IMR-90 (cell line): ENCODE results near the gene GNG5. TPM values are rescaled to one million over a fixed set of nuclear protein-coding genes. Genes with fewer than 3 reads are reported as not detected.
A peak's percentile ranks its signal among the peaks of the same experiment; 100 is the strongest.

Experiments
- ATAC-seq: fragments of 200-7000 bp; cut with Tn5 transposase; 2 replicates; pipeline ENCODE4 v1.9.1; 2020; ENCODE audit warnings: low read depth, mild to moderate bottlenecking, moderate library complexity
- BruUV-seq: library from RNA; stranded (reverse); fragments of 400-500 nt; replicated peaks from 2 replicates; lab custom pipeline; 2021; lab: Mats Ljungman, UMichigan
- CTCF ChIA-PET: fragments of 300-600 bp; formaldehyde crosslinking; extraction: SDS; loops from one replicate; lab custom pipeline; 2021; ENCODE audit warnings: antibody characterized with exemption; lab: Yijun Ruan, JAX
- POLR2A ChIA-PET: fragments of 300-600 bp; sonication (Branson Sonifier 250); formaldehyde crosslinking; loops from one replicate; lab custom pipeline; 2022; ENCODE audit warnings: antibody characterized with exemption; ENCODE audit not compliant: unreplicated experiment; lab: Charles Lee
- DNase-seq: peaks from one replicate; pipeline ENCODE4 v3.0.0; 2013
- H2AFZ ChIP-seq: replicated peaks from 2 replicates; pipeline ENCODE3; 2013; ENCODE audit warnings: low read length, mild to moderate bottlenecking; ENCODE audit not compliant: poor library complexity
- H2AK5ac ChIP-seq: 2 replicates; pipeline ENCODE4 v1.6.1; 2013; ENCODE audit warnings: low read depth, low read length, inconsistent platforms
- H2AK9ac ChIP-seq: replicated peaks from 2 replicates; pipeline ENCODE3; 2013; ENCODE audit warnings: mild to moderate bottlenecking, low read depth, low read length, moderate library complexity; ENCODE audit not compliant: poor library complexity
- H2BK120ac ChIP-seq: 2 replicates; pipeline ENCODE4 v1.6.1; 2013; ENCODE audit warnings: low read depth, low read length, inconsistent platforms
- H2BK15ac ChIP-seq: 3 replicates; pipeline ENCODE4 v1.6.1; 2013; ENCODE audit warnings: low read depth, low read length, inconsistent platforms
- H2BK20ac ChIP-seq: 2 replicates; pipeline ENCODE4 v1.6.1; 2013; ENCODE audit warnings: low read depth, mild to moderate bottlenecking, inconsistent platforms, low read length, moderate library complexity
- H2BK5ac ChIP-seq: 2 replicates; pipeline ENCODE4 v1.6.1; 2013; ENCODE audit warnings: mild to moderate bottlenecking, low read depth, low read length, inconsistent platforms; ENCODE audit not compliant: poor library complexity, severe bottlenecking
- H3K14ac ChIP-seq: replicated peaks from 2 replicates; pipeline ENCODE4 v1.6.1; 2013; ENCODE audit warnings: low read depth, low read length, inconsistent platforms
- H3K18ac ChIP-seq: 2 replicates; pipeline ENCODE4 v1.6.1; 2013; ENCODE audit warnings: low read depth, low read length, control low read depth
- H3K23ac ChIP-seq: 2 replicates; pipeline ENCODE4 v1.6.1; 2013; ENCODE audit warnings: low read depth, low read length, inconsistent platforms
- H3K27ac ChIP-seq: 2 replicates; pipeline ENCODE4 v1.5.1; 2013; ENCODE audit warnings: mild to moderate bottlenecking, control low read depth, low read length; ENCODE audit not compliant: insufficient read depth
- H3K27me3 ChIP-seq: 2 replicates; pipeline ENCODE4 v1.6.1; 2013; ENCODE audit warnings: low read length; ENCODE audit not compliant: control insufficient read depth, insufficient read depth
- H3K36me3 ChIP-seq: 2 replicates; pipeline ENCODE4 v1.6.1; 2013; ENCODE audit warnings: low read length, mixed read lengths; ENCODE audit not compliant: control insufficient read depth, insufficient read depth
- H3K4ac ChIP-seq: 2 replicates; pipeline ENCODE4 v1.6.1; 2013; ENCODE audit warnings: low read depth, low read length, inconsistent platforms
- H3K4me1 ChIP-seq: 2 replicates; pipeline ENCODE4 v1.6.1; 2013; ENCODE audit warnings: low read length, mixed read lengths; ENCODE audit not compliant: control insufficient read depth, insufficient read depth
- H3K4me2 ChIP-seq: 2 replicates; pipeline ENCODE4 v1.6.1; 2013; ENCODE audit warnings: low read depth, mild to moderate bottlenecking, control low read depth, low read length, moderate library complexity
- H3K4me3 ChIP-seq: 2 replicates; pipeline ENCODE4 v1.5.1; 2013; ENCODE audit warnings: low read depth, mild to moderate bottlenecking, control low read depth, low read length, moderate library complexity; ENCODE audit not compliant: insufficient read depth
- H3K56ac ChIP-seq: 2 replicates; pipeline ENCODE4 v1.6.1; 2013; ENCODE audit warnings: low read length, inconsistent platforms; ENCODE audit not compliant: insufficient read depth; ENCODE audit errors: extremely low read depth
- H3K79me1 ChIP-seq, 2 experiments: 2 replicates each; pipeline ENCODE4 v1.6.1; 2013; ENCODE audit warnings: low read length in 2 of 2, inconsistent platforms in 1 of 2, low read depth in 1 of 2
- H3K9ac ChIP-seq: 2 replicates; pipeline ENCODE4 v1.6.1; 2013; ENCODE audit warnings: low read depth, low read length, control low read depth
- H3K9me1 ChIP-seq: 2 replicates; pipeline ENCODE4 v1.6.1; 2013; ENCODE audit warnings: low read length, inconsistent platforms; ENCODE audit not compliant: insufficient read depth
- H3K9me3 ChIP-seq: 2 replicates; pipeline ENCODE4 v1.6.1; 2013; ENCODE audit warnings: low read length; ENCODE audit not compliant: control insufficient read depth, insufficient read depth
- H4K20me1 ChIP-seq: 2 replicates; pipeline ENCODE4 v1.6.1; 2013; ENCODE audit warnings: low read length, inconsistent platforms; ENCODE audit not compliant: insufficient read depth
- H4K5ac ChIP-seq: 2 replicates; pipeline ENCODE4 v1.6.1; 2013; ENCODE audit warnings: mild to moderate bottlenecking, low read depth, low read length, control low read depth
- H4K8ac ChIP-seq, 2 experiments: 2 replicates each; pipeline ENCODE4 v1.6.1; 2013; ENCODE audit warnings: low read depth in 2 of 2, low read length in 2 of 2, control low read depth in 1 of 2, inconsistent platforms in 1 of 2
- H4K91ac ChIP-seq: 2 replicates; pipeline ENCODE4 v1.6.1; 2013; ENCODE audit warnings: low read depth, low read length, inconsistent platforms; ENCODE audit not compliant: insufficient read depth
- CEBPB ChIP-seq: IDR thresholded peaks from 2 replicates; pipeline ENCODE4 v1.6.1; 2012; ENCODE audit warnings: low read depth, low read length, improper control_type of control experiment
- POLR2A ChIP-seq: IDR thresholded peaks from 2 replicates; pipeline ENCODE4 v1.6.1; 2012; ENCODE audit warnings: mild to moderate bottlenecking, low read depth, low read length
- RAD21 ChIP-seq: IDR thresholded peaks from 2 replicates; pipeline ENCODE4 v1.6.1; 2012; ENCODE audit warnings: low read length, improper control_type of control experiment
- SMC3 ChIP-seq: fragments of 150-350 bp; IDR thresholded peaks from 2 replicates; pipeline ENCODE4 v1.6.1; 2016; ENCODE audit warnings: low read depth, mild to moderate bottlenecking, antibody characterized with exemption, low read length, moderate library complexity
- WGBS, 2 experiments: methylation state at CpG; one replicate each; pipeline versions ENCODE4 v1.1.5 to v1.1.7; 2013; ENCODE audit warnings: missing lambda C conversion rate in 2 of 2; ENCODE audit not compliant: insufficient read length in 1 of 2; ENCODE audit errors: extremely low coverage in 2 of 2; 5-methylcytosine and 5-hydroxymethylcytosine counted together
- dilution Hi-C: fragments of 300-500 bp; cut with HindIII; formaldehyde crosslinking; loops from one replicate; pipeline ENCODE4 v1.14.3; 2018; ENCODE audit warnings: low sequenced_read_pairs; ENCODE audit not compliant: unreplicated experiment
- in situ Hi-C: fragments of 300-500 bp; cut with MboI; formaldehyde crosslinking; loops from 3 replicates; pipeline ENCODE4 v1.14.3; 2019; ENCODE audit warnings: low sequenced_read_pairs, inconsistent platforms, mixed read lengths
- intact Hi-C: fragments of 100-400 bp; cut with micrococcal nuclease; formaldehyde crosslinking; loops from 2 replicates; pipeline ENCODE4 v1.10.0; 2022
- polyA plus RNA-seq, 3 experiments: library from polyadenylated mRNA; depleted of rRNA; stranded (reverse); fragments of >200 nt; gene quantifications; 2 replicates each; pipeline ENCODE4 v1.2.3, GENCODE V29; 2012; ENCODE audit warnings: low replicate concordance in 1 of 3
- total RNA-seq: library from RNA; depleted of rRNA; stranded (reverse); fragments of >200 nt; gene quantifications from 2 replicates; pipeline ENCODE4 v1.2.3, GENCODE V29; 2012
- TF ChIP-seq, protein P1 (sequence below): conservative IDR thresholded peaks from 2 replicates; pipeline ENCODE4 v1.5.1; 2012; ENCODE audit warnings: mild to moderate bottlenecking, low read depth, low read length, improper control_type of control experiment

GNG5 gene
- total and polyA plus RNA-seq, 2 of the 4 experiments (the other 2 are of a cell fraction), result 36.4 to 128 TPM

DNA sequence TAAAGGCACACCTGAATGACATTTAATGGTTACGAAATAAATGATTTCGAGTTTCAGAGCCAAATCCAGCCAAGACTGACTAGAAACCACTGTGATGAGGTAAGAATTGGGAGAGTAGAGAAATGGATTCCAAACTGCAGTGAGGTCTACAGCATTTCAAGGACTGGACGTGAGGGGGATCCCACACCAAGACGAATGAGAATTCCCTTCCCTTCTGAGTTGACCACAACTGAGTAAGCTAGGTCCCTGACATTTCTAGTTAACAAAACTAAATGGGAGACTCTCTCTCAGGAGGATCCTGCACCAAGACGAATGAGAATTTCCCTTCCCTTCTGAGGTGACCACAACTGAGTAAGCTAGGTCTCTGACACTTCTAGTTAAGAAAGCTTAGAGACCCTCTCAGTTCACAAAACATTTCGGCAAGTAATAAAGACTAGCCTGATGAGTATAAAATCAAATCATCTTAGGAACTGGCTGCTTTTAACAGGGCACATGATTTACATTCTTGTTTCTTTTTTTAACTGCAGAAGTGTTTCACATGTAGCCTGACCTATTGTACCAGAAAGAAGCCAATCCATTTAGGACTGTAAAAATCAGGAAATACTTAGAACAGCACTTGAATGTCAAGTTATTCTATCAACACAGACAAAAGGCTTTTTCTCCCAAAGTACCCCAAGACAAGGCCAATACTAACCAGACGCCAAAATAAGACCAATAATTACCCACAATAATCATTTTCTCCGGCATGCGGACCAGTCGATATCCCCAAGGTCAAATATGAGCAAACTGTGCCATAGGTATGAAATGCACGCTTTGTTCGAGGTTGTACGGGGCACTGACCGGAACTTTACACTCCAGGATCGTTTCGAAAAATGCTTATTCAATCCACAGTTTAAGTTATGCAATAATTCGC is 1.5 kb downstream of the GNG5 start:
- ATAC-seq, result no peak
- Histone ChIP-seq H2BK15ac (0 out of 3 replicates have a peak overlapping the region, but pooled peaks have one; percentile 39), H2BK5ac (peak overlapping the region; percentile 85), H4K20me1 (peaks cover 47% of the 10 kb centered on the region), H2BK120ac (peak overlapping the region; percentile 48; the same call in 1 of the 2 replicates), H3K4me3 (peak overlapping the region; percentile 92), H3K18ac (peak overlapping the region; percentile 66), H3K27me3 (no peaks in the 10 kb centered on the region), H2AK5ac (peak overlapping the region; percentile 63; the same call in 1 of the 2 replicates), H2AFZ (no peak overlapping the region), H3K36me3 (peaks cover 5% of the 10 kb centered on the region), H4K91ac (peak overlapping the region; percentile 30; the same call in 1 of the 2 replicates), H3K27ac (peak overlapping the region; percentile 95), H3K9ac (peak overlapping the region; percentile 97), H3K4me2 (peak overlapping the region; percentile 97), H3K14ac (peak overlapping the region; percentile 77), H3K4ac (peak overlapping the region; percentile 82), H4K8ac (peak overlapping the region; percentile 40 to 45), H3K23ac (peak overlapping the region; percentile 86), H4K5ac (peak overlapping the region; percentile 78), H3K9me3 (no peaks in the 10 kb centered on the region), H2AK9ac (no peak overlapping the region), H3K4me1 (peaks cover 6% of the 10 kb centered on the region; the same call in 1 of the 2 replicates), H3K56ac (peak overlapping the region; percentile 97), H2BK20ac (no peak overlapping the region), H3K9me1 (no peaks in the 10 kb centered on the region; the same call in 1 of the 2 replicates), H3K79me1 (peaks cover 9 to 34% of the 10 kb centered on the region in 2 experiments; a peak in 3 of 4 replicates)
- DNase-seq, result peak; percentile 83
- dilution Hi-C loops (no loop called here), in situ Hi-C loops (no loop called here), intact Hi-C loops (loop anchor here (5.0 kb wide), 1 partner anchor 363 kb away; the partner anchor contains the start of gene PRKACB)
- TF ChIP-seq POLR2A, result no peak
- TF ChIP-seq, protein P1, sequence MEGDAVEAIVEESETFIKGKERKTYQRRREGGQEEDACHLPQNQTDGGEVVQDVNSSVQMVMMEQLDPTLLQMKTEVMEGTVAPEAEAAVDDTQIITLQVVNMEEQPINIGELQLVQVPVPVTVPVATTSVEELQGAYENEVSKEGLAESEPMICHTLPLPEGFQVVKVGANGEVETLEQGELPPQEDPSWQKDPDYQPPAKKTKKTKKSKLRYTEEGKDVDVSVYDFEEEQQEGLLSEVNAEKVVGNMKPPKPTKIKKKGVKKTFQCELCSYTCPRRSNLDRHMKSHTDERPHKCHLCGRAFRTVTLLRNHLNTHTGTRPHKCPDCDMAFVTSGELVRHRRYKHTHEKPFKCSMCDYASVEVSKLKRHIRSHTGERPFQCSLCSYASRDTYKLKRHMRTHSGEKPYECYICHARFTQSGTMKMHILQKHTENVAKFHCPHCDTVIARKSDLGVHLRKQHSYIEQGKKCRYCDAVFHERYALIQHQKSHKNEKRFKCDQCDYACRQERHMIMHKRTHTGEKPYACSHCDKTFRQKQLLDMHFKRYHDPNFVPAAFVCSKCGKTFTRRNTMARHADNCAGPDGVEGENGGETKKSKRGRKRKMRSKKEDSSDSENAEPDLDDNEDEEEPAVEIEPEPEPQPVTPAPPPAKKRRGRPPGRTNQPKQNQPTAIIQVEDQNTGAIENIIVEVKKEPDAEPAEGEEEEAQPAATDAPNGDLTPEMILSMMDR, result peak; percentile 33
- TF ChIP-seq SMC3, result peak; percentile 33
- peak; percentile 79 for TF ChIP-seq CEBPB
- peak; percentile 52 for TF ChIP-seq RAD21
- WGBS, 2 experiments, result 0% methylated on average over 3 of the region's 17 CpGs; no CpG with 5 or more reads in 1 of the 2 experiments
- TSS peak; percentile 30 for BruUV-seq
- ChIA-PET CTCF (interaction anchor here (0.6 to 1.6 kb wide), 6 partner anchors 15 to 249 kb away, joined by 3 to 4 read pairs (median 3); no protein-coding TSS in a partner anchor), POLR2A (interaction anchor here (1.5 kb wide), 1 partner anchor 69 kb away, joined by 5 read pairs; the partner anchor contains the start of gene CTBS)
